GM10248 (cell line): Measurements from ENCODE around the gene MICALL1.

Source experiments
- CTCF ChIA-PET: fragments of 300-600 bp; sonication (Branson Sonifier 250); formaldehyde crosslinking; extraction: SDS; loops from one replicate; lab custom pipeline; 2021; ENCODE audit warnings: antibody characterized with exemption; lab: Yijun Ruan, JAX
- POLR2A ChIA-PET: fragments of 350-650 bp; sonication (Branson Sonifier 250); formaldehyde crosslinking; extraction: SDS; loops from one replicate; lab custom pipeline; 2020; ENCODE audit warnings: antibody characterized with exemption; lab: Yijun Ruan, JAX
- DNase-seq: peaks from one replicate; pipeline ENCODE4 v3.0.0; 2012; ENCODE audit errors: extremely low spot score
- CTCF ChIP-seq: IDR thresholded peaks from 2 replicates; pipeline ENCODE4 v1.5.1; 2012; ENCODE audit warnings: mild to moderate bottlenecking, low read depth; ENCODE audit errors: extremely low read depth, missing control alignments, control extremely low read depth

The MICALL1 gene

GRCh38 chr22:37991731-37992442, 85.8 kb downstream of the MICALL1 start:
- no peak for DNase-seq
- CTCF ChIA-PET = interaction anchor here (1.1 to 1.2 kb wide), 2 partner anchors 11 to 58 kb away, joined by 3 read pairs; no protein-coding TSS in a partner anchor
- POLR2A ChIA-PET = no interaction called here
- TF ChIP-seq CTCF = no peak
